Endothelial cell of umbilical vein (primary cell): Measurements from ENCODE around the gene TACSTD2. TPM values are rescaled to one million over a fixed set of nuclear protein-coding genes. Genes with fewer than 3 reads are reported as not detected.
"Not testable (repeated sequence)": the region's sequence is repeated elsewhere in the genome, so short reads cannot be mapped to it uniquely, and the experiment has no call there.

Source experiments
- BruUV-seq: library from RNA; stranded (reverse); fragments of 400-500 nt; replicated peaks from 2 replicates; lab custom pipeline; 2021; lab: Mats Ljungman, UMichigan
- CTCF ChIA-PET: fragments of 300-600, 350-600 bp; sonication (Branson Sonifier 250); formaldehyde crosslinking; loops from one replicate; lab custom pipeline; 2021; ENCODE audit warnings: antibody characterized with exemption, inconsistent platforms; lab: Charles Lee
- POLR2A ChIA-PET: fragments of 300-600, 350-600 bp; sonication (Branson Sonifier 250); formaldehyde crosslinking; loops from one replicate; lab custom pipeline; 2021; ENCODE audit warnings: antibody characterized with exemption, inconsistent platforms; lab: Charles Lee
- DNase-seq: peaks from one replicate; pipeline ENCODE4 v3.0.0-alpha.2; 2011; ENCODE audit warnings: low read depth, low spot score
- FAIRE-seq: peaks from 2 replicates; lab custom pipeline; 2011; peaks lifted over from hg19 to GRCh38; lab: Jason Lieb, UNC
- H2AFZ ChIP-seq: 2 replicates; pipeline ENCODE4 v1.6.0; 2012; ENCODE audit warnings: low read depth, low read length, control low read depth, inconsistent platforms
- H3K27ac ChIP-seq: 2 replicates; pipeline ENCODE4 v1.5.1; 2011; ENCODE audit warnings: low read depth, mild to moderate bottlenecking, control low read depth, low read length, moderate library complexity; ENCODE audit not compliant: insufficient read depth
- H3K27me3 ChIP-seq, 2 experiments: 2 replicates each; pipeline versions ENCODE4 v1.6.0 to v1.6.1; 2011; ENCODE audit warnings: low read length in 2 of 2, mixed read lengths in 1 of 2; ENCODE audit not compliant: control insufficient read depth in 2 of 2, insufficient read depth in 2 of 2
- H3K36me3 ChIP-seq, 2 experiments: 2 replicates in 1 of 2; 3 replicates in 1 of 2; pipeline ENCODE4 v1.5.1; 2011; ENCODE audit warnings: low read length in 2 of 2, mild to moderate bottlenecking in 1 of 2, moderate library complexity in 1 of 2; ENCODE audit not compliant: control insufficient read depth in 2 of 2, insufficient read depth in 2 of 2; ENCODE audit errors: extremely low read depth in 1 of 2
- H3K4me1 ChIP-seq: 3 replicates; pipeline ENCODE4 v1.5.1; 2011; ENCODE audit warnings: mild to moderate bottlenecking, low read length; ENCODE audit not compliant: control insufficient read depth, insufficient read depth; ENCODE audit errors: extremely low read depth
- H3K4me2 ChIP-seq: 2 replicates; pipeline ENCODE4 v1.6.1; 2011; ENCODE audit warnings: low read length, control low read depth, mixed read lengths; ENCODE audit not compliant: insufficient read depth
- H3K4me3 ChIP-seq, 3 experiments: fragments of 200-600 bp in 1 of 3; sonication (generic), shearing (Covaris generic) in 1 of 3; replicated peaks in 1 of 3; 2 replicates each; pipeline ENCODE4 v1.5.1; 2011 to 2016; ENCODE audit warnings: control low read depth in 3 of 3, low read length in 3 of 3, mild to moderate bottlenecking in 2 of 3, inconsistent platforms in 1 of 3, low read depth in 1 of 3, moderate library complexity in 1 of 3; ENCODE audit not compliant: insufficient read depth in 1 of 3
- H3K79me2 ChIP-seq: 2 replicates; pipeline ENCODE4 v1.6.0; 2012; ENCODE audit warnings: low read length, inconsistent platforms; ENCODE audit not compliant: control insufficient read depth, insufficient read depth
- H3K9ac ChIP-seq: replicated peaks from 2 replicates; pipeline ENCODE3; 2011; ENCODE audit warnings: low read length, control low read depth; ENCODE audit not compliant: insufficient read depth; ENCODE audit errors: extremely low read depth
- H3K9me1 ChIP-seq: replicated peaks from 3 replicates; pipeline ENCODE4 v1.6.0; 2011; ENCODE audit warnings: mild to moderate bottlenecking, low read length; ENCODE audit not compliant: control insufficient read depth, insufficient read depth; ENCODE audit errors: extremely low read depth
- H3K9me3 ChIP-seq: replicated peaks from 2 replicates; pipeline ENCODE4 v1.5.1; 2012; ENCODE audit warnings: low read length, inconsistent platforms; ENCODE audit not compliant: control insufficient read depth, insufficient read depth
- H4K20me1 ChIP-seq: replicated peaks from 2 replicates; pipeline ENCODE3; 2011; ENCODE audit warnings: mild to moderate bottlenecking, low read length; ENCODE audit not compliant: control insufficient read depth, insufficient read depth; ENCODE audit errors: extremely low read depth
- FOS ChIP-seq: IDR thresholded peaks from 2 replicates; pipeline ENCODE4 v1.6.1; 2011; ENCODE audit warnings: mild to moderate bottlenecking, low read length, moderate library complexity, borderline replicate concordance; ENCODE audit not compliant: insufficient read depth
- GATA2 ChIP-seq: IDR thresholded peaks from 2 replicates; pipeline ENCODE4 v1.7.0; 2011; ENCODE audit warnings: low read depth, mild to moderate bottlenecking, moderate library complexity, mixed read lengths, low read length; ENCODE audit not compliant: insufficient read length, insufficient read depth
- JUN ChIP-seq: IDR thresholded peaks from 2 replicates; pipeline ENCODE4 v1.6.1; 2011; ENCODE audit warnings: borderline replicate concordance, low read depth; ENCODE audit not compliant: insufficient read length, insufficient read depth
- POLR2A ChIP-seq: IDR thresholded peaks from 2 replicates; pipeline ENCODE4 v1.6.1; 2012; ENCODE audit warnings: low read depth, mild to moderate bottlenecking, control low read depth, low read length
- POLR2AphosphoS5 ChIP-seq: IDR thresholded peaks from 2 replicates; pipeline ENCODE4 v1.6.1; 2012; ENCODE audit warnings: low read depth, mild to moderate bottlenecking, control low read depth, low read length, moderate library complexity; ENCODE audit not compliant: insufficient read depth
- dilution Hi-C: fragments of 300-500 bp; cut with MboI; formaldehyde crosslinking; loops from one replicate; pipeline ENCODE4 v1.15.0; 2019; ENCODE audit warnings: low sequenced_read_pairs; ENCODE audit not compliant: extremely low pct_ligation_motif_present
- intact Hi-C: fragments of 100-400 bp; cut with micrococcal nuclease; formaldehyde crosslinking; loops from one replicate; pipeline ENCODE4 v1.10.0; 2022
- polyA plus RNA-seq, 4 experiments: library from polyadenylated mRNA; depleted of rRNA in 3 of 4; stranded (reverse) in 3 of 4; unstranded in 1 of 4; fragments of >200 nt; gene quantifications; 2 replicates each; pipeline versions ENCODE4 v1.2.1 to v1.2.3, GENCODE V29; 2011 to 2012; ENCODE audit warnings: missing spikeins in 1 of 4
- total RNA-seq: library from RNA; stranded (reverse); gene quantifications from 2 replicates; pipeline ENCODE4 v1.2.3, GENCODE V29; 2021

TACSTD2 gene
- total and polyA plus RNA-seq, 2 donors (not counting 3 experiments of a cell fraction or from before 2014, with no cell fraction given) = 30.7 to 43.3 TPM

DNA sequence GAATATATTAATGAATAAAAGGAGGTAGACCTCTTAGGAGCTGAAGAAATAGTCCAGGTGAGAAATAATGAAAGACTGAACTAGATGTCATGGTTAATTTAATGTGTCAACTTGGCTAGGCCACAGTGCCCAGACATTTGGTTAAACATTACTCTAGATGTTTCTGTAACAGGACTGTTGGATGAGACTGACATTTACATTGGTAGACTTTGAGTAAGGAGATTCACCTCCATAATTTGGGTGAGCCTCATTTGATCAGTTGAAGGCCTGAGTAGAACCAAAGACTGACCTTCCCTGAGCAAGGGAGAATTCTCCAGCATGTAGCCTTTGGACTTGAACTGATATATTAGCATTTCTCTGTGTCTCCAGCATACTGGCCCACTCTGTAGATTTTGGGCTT is 49.2 kb upstream of the TACSTD2 start:
- H2AFZ ChIP-seq = no peak overlapping the region
- no peak overlapping the region for H3K27ac ChIP-seq
- H3K9me1 ChIP-seq = no peaks in the 10 kb centered on the region
- no peak for DNase-seq
- no peak overlapping the region for H3K4me2 ChIP-seq
- H4K20me1 ChIP-seq = no peaks in the 10 kb centered on the region
- BruUV-seq = no TSS peak
- intact Hi-C loops = no loop called here
- no peaks in the 10 kb centered on the region for H3K36me3 ChIP-seq
- no peak for TF ChIP-seq JUN
- no peak for TF ChIP-seq POLR2A
- TF ChIP-seq POLR2AphosphoS5 = no peak
- no peak for TF ChIP-seq FOS
- TF ChIP-seq GATA2 = no peak
- no peaks in the 10 kb centered on the region for H3K27me3 ChIP-seq
- no peaks in the 10 kb centered on the region for H3K4me1 ChIP-seq
- no peak overlapping the region for H3K9ac ChIP-seq
- no peak for FAIRE-seq
- no peak overlapping the region for H3K4me3 ChIP-seq
- ChIA-PET POLR2A (no interaction called here), CTCF (no interaction called here)
- dilution Hi-C loops = no loop called here
- H3K79me2 ChIP-seq = no peaks in the 10 kb centered on the region
- H3K9me3 ChIP-seq = no peaks in the 10 kb centered on the region

DNA sequence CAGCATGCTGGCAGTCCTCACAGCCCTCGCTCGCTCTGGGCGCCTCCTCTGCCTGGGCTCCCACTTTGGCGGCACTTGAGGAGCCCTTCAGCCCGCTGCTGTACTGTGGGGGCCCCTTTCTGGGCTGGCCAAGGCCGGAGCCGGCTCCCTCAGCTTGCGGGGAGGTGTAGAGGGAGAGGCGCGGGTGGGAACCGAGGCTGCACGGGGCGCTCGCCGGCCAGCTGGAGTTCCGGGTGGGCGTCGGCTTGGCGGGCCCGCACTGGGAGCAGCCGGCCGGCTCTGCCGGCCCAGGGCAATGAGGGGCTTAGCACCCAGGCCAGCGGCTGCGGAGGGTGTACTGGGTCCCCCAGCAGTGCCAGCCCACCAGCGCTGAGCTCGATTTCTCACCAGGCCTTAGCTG is 46.2 kb upstream of the TACSTD2 start:
- CTCF ChIA-PET = interaction anchor here (1.3 kb wide), 1 partner anchor 29 kb away, joined by 8 read pairs; no protein-coding TSS in a partner anchor
- H3K79me2 ChIP-seq, H3K27ac ChIP-seq, H3K27me3 ChIP-seq, intact Hi-C loops, H4K20me1 ChIP-seq, H2AFZ ChIP-seq, DNase-seq, H3K4me2 ChIP-seq, dilution Hi-C loops, POLR2A ChIA-PET, H3K9me1 ChIP-seq, H3K36me3 ChIP-seq, H3K9ac ChIP-seq, BruUV-seq, H3K4me3 ChIP-seq, H3K9me3 ChIP-seq, FAIRE-seq: not testable (repeated sequence)
- H3K4me1 ChIP-seq = peaks cover 19% of the 10 kb centered on the region
